GM18519 (cell line): ENCODE data around the gene KCNQ1.

Source experiments
- ATAC-seq: cut with Tn5 transposase; IDR thresholded peaks from one replicate; pipeline ENCODE4 v1.9.1; 2021; ENCODE audit warnings: mild to moderate bottlenecking, moderate library complexity; ENCODE audit not compliant: unreplicated experiment, low FRiP score

Gene KCNQ1

GRCh38 chr11:2892215-2892966, 447.6 kb downstream of the KCNQ1 start:
- no peak for ATAC-seq

DNA sequence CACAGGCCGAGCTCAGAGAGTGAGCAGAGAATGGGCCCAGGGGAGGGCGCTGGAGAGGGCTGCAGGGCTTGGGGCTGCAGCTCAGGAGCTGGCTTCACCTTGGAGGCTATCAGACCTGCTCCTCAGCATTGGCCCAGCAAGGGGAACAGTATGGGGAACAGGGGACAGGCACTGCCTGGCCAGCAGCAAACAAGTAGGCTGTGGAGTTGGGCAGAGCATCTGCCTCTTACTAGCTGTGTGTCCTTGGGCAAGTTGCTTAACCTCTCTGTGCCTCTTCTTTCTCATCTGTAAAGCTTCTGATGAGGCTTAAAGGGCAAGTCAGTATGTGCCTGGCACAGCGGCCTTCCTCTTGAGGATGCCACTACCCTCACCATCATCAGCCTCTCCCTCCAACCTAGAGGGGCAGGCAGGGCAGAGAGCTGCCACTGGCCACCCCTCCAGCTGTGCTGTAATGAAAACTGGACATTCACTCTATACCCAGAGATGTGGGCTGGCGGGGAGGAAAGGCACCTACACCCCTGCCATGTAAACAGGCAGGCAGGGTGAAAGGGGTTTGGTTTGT, 448.2 kb downstream of the KCNQ1 start:
- no peak for ATAC-seq

GRCh38 chr11:2893935-2894334, 449.1 kb downstream of the KCNQ1 start:
- ATAC-seq = no peak

GRCh38 chr11:2896047-2896446, 451.2 kb downstream of the KCNQ1 start:
- ATAC-seq = no peak

DNA sequence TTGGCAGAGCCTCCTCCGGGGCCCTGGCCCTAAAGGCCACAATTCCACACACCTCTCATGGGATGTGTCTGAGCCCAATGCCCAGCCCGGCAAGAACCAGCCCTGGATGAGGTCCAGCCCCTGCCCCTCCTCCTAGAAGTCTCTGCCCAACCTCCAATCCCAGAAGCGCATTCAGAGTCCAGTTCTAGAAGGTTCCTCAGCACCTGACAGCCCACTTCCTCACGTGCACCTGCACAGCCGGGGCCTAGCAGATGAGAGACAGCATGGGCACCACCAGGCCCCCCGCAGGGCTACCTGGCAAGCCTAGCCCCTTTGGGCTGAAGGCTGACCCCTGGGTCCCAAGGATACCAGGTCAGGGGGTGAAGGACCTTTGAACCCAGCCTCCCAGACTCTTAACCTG, 452.2 kb downstream of the KCNQ1 start:
- ATAC-seq = no peak

GRCh38 chr11:2898366-2899079, 453.7 kb downstream of the KCNQ1 start:
- no peak for ATAC-seq
